ELR (cell line): ENCODE results near the gene ITPKB.

Experiments
- DNase-seq: peaks from one replicate; pipeline ENCODE4 v3.0.0-alpha.2; 2015; ENCODE audit warnings: low read depth

ITPKB gene

DNA sequence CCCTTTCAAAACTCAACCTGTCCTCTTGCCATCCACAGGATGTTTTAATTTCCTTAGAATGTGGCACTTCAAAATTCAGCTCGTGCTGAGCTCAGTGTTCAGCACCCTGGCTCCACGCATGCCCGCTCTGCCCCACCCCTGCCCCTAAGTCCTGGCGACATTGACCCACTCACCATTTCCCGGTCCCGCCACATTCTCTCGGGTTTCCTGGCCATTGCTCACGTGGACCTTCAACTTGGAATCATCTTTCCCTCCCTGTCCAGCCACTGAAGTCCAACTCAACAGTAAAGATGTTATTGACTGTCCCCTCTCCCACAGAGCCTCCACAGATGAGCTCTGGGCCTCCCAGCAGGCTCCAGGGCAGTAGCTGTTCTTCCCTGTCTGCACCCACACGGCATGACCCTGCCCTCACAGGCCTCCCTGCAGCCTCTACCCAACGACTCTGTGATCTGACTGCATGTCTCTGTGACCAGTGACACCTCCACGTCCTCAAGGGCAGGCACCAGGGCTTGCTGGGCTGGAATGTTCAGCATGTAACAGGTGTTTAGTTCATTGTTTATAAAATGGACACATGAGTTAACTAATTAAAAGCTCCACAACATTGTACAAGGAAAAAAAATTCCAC is 53.8 kb downstream of the ITPKB start:
- DNase-seq = no peak

GRCh38 chr1:226684026-226684425 is 55.1 kb downstream of the ITPKB start:
- no peak for DNase-seq

- no peak for DNase-seq
These were observed 55.9 kb downstream of the ITPKB start for GRCh38 chr1:226682871-226683814.

DNA sequence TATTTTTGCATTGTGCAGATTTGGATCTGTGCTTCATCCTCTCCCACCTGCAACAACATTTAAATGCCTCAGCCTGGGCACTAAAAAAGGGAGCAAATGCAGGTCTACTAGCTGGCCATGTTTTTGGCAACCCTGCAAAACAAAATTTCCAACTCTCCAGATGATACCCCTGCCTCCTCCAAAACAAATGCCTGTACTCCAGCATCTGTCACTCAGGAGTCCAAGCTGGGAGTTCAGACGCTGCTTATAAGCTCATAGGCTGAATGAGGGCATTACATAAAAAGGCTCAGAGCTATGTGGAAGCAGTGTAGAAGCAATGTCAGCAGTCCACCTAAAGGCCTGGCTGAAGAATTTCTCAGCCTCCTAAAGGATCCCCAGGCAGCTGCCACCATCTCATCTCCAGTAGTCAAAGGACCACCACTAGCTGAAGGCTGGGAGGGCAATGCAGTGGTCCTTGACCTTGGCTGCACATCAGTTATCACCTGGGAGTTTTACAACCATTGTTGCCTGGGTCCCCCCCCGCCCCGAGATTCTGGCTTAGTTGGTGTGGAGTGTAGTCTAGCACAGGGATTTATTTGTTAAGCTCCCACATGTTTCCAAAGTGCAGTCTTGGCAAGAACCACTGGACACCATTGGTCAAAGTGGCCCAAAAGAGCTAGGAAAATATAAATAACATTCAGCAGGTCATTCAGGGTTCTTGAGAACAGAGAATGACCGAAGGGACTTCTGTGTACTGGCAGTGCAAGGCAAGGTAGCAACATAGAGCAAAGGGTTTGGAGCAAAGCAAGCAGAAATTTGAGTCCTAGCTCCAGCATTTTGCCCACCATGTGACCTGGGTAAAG is 57.2 kb downstream of the ITPKB start:
- DNase-seq = no peak

GRCh38 chr1:226680653-226681052 is 58.4 kb downstream of the ITPKB start:
- no peak for DNase-seq

DNA sequence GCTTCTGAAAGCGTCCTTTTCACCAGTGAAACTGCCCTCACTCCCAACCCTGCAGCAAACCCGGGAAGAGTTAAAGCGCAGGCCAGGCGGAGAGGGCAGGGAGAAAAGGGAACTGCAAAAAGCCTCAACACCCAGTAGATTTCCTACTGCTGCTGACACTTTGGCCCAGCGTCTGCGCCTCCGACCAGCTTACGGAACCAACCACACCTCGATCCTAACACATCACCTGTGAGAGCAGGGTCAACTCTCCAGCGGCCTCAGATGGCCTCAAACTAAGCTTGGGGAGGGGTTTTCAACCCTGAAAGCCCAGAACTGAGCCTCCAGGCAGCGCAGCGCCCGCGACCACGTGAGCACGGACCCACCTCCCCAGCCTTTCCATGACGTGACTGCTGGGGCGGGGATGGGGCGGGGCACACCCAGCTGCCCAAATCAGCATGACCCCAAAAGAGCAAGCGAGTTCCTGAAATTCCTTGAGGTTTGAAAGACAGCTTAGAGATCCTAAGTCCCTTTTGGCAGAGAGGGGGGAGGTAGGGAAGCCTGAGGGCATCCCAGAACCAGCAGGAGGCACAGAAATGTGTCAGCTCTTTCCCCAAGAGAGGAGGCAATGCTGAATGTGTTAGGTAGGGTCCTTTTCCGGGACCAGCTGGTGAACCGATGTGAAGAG is 59.1 kb downstream of the ITPKB start:
- peak; percentile 66 for DNase-seq

- DNase-seq = no peak
These were observed 59.8 kb downstream of the ITPKB start for GRCh38 chr1:226679262-226679661.

DNA sequence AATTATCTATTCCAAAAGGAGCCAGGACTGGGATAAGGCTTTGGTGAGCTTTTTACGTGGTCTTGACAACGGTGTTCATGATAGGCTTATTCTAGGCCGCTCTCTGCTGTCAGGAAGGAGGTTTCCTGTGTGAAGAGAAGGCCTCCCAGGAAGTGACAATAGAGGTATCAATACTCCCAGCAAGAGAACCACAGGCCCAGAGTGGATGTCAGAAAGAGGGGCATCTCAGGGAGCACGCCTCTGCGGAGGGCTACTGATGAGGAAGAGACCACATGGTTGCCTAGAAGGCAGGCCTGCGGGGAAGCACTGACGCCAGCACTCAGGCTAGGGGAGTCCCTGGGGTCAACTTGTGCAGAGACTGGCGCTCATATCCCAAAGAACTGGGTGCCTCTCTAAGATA is 60.4 kb downstream of the ITPKB start:
- DNase-seq = no peak

- no peak for DNase-seq
These were observed 60.8 kb downstream of the ITPKB start for GRCh38 chr1:226678251-226678650.

DNA sequence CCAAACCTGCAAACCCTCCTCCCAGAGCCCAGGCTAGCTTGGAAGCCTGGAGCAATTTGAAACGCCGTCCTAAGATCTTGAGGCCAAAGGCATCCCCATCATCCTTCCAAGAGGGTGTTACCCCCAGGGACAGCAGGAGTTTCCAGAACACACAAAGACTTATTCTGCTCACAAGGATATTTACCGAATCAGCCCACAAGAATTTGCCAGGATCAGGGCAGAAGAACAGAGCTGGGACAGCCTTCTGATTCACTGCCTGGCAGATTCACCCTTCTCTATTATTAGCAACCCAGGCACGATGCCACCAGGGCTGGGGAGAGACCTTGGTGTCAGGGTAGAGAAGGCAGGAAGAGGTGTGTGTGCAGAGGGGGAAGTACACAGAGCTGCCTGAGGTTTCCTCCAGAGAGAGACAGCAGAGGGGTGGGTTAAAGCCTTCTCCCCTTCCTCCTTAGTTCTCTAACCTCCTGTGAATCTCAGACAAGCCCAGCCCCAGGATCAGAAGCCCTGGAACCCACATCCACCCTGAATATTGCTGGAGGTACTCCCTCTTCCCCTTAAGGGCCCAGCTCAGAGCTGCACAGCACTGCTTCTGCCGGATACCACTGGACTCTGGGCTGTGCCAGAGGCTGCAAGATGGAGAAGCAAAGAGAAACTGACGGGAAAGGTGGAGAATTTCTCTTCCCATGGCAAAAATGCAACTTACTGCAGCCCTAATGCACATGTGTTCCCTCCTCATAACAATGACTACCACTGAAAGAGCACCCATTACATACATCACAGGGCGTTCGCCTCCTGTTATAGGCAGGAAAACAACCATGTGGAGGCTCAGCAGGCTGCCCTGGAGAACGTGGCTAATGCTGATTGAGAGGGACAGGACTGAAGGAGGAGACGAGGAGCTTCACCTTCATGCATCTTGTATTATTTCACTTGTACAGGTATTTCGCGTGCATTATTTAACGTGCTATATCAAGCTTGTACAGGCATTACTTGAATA is 61.8 kb downstream of the ITPKB start:
- peak; percentile 63 for DNase-seq

- no peak for DNase-seq
These were observed 62.7 kb downstream of the ITPKB start for GRCh38 chr1:226676381-226676780.

DNA sequence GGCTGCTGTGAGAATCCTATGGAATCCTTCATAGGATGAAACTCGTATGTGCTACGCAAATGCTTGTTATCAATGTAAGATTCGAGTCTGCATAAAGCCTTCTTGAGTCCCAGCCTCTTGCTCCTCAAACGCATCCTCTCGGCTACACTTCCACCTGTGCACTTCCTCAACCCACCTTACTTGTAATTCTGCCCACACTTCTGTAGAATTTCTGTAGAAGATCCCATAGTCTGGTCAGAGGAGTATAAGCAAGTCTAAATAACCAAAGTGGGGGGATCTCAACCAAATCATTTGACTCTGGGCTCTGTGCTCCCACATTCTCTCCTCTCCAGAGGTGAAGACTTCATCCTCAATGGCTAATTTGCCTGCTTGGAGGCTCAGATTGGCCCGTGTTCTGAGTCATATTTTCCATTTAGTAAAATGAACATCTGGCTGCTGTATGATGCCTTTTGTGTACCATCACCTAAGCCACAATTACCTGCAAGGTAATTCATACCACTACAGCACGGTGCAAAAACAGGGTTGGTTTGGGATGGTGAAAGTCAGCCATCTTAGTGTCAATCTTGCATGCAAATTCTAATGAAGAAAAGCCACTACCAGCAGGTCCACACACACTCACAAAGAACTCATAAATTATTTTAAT is 63.2 kb downstream of the ITPKB start:
- no peak for DNase-seq

- DNase-seq = no peak
These were observed 64.0 kb downstream of the ITPKB start for GRCh38 chr1:226674892-226675714.

DNA sequence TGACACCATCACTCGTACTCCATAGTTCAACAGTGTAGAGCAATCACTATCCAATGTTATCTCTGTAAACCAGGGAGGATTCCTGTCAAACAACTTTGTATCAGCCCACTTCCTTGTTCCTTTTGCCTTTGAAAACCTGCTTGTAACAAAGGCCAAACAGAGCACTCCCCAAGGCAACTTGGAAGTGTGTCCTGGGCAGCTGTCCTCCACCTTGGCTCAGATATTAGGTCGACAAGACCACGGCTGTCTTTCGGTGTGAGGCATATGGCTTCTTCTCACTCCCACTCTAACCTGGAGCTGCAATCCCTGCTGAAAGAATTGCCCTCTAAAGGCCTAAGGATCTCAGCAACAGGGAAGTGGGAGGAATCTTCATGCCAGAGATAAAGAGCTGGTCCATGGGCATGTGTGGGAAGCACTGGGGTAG is 66.7 kb downstream of the ITPKB start:
- DNase-seq = no peak

GRCh38 chr1:226671277-226671676 is 67.8 kb downstream of the ITPKB start:
- DNase-seq = no peak

DNA sequence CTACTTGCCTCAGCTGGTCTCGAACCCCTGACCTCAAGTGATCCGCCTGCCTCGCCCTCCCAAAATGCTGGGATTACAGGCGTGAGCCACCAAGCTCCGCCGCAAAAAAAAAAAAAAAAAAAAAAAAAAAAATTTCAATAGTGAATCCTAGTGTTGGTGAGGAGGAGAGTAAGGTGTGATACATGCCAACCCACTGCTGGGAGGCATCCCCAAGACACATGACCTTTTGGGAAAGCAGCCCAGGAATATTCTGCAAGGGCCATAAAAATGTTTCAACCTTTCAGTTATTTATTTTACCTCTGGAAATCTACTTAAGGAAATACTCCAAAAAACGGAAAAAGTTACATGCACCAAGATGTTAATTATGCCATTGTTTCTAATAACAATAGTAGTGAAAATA is 69.0 kb downstream of the ITPKB start:
- no peak for DNase-seq

- no peak for DNase-seq
These were observed 70.9 kb downstream of the ITPKB start for GRCh38 chr1:226668173-226668560.

GRCh38 chr1:226666692-226667091 is 72.4 kb downstream of the ITPKB start:
- DNase-seq = no peak

DNA sequence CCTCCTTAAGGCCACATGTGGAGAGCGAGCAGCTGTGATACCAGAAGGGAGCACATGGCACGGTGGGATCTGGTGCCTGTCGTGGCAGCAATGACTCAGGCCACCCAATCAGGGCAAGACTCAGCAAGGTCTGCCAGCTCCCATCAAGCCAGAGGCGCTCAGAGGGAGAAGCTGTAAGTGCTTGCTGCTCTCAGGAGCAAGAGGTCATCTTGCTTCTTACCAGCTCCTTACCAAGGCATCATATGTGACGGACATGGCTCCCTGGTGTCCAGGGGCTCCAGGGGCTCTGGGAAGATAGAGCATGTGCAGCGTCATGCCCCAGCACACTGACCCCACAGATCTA is 72.9 kb downstream of the ITPKB start:
- no peak for DNase-seq
